OCI-LY1 (cell line): Measurements from ENCODE around the gene LARP4.

Experiments used
- H2AFZ ChIP-seq: fragments of 200-600 bp; sonication (generic), shearing (Covaris generic); 2 replicates; pipeline ENCODE4 v1.6.0; 2014; ENCODE audit warnings: antibody characterized with exemption, mild to moderate bottlenecking, low read length
- H3F3A ChIP-seq: fragments of 200-600 bp; sonication (generic), shearing (Covaris generic); 2 replicates; pipeline ENCODE4 v1.6.0; 2014; ENCODE audit warnings: mild to moderate bottlenecking, antibody characterized with exemption, low read length, moderate library complexity; ENCODE audit not compliant: insufficient read depth
- H3K27ac ChIP-seq: fragments of 200-600 bp; sonication (generic); 2 replicates; pipeline ENCODE4 v1.5.1; 2014; ENCODE audit warnings: low read length, mixed run types, mild to moderate bottlenecking, low read depth; ENCODE audit not compliant: poor library complexity, severe bottlenecking
- H3K27me3 ChIP-seq: fragments of 200-600 bp; sonication (generic); 2 replicates; pipeline ENCODE4 v1.6.0; 2014; ENCODE audit warnings: antibody characterized with exemption, mild to moderate bottlenecking, low read length, moderate library complexity; ENCODE audit not compliant: insufficient read depth
- H3K36me3 ChIP-seq: fragments of 200-600 bp; sonication (generic); 2 replicates; pipeline ENCODE4 v1.6.1; 2014; ENCODE audit warnings: mild to moderate bottlenecking, antibody characterized with exemption, low read length, moderate library complexity, mixed read lengths; ENCODE audit not compliant: insufficient read depth
- H3K4me1 ChIP-seq: fragments of 200-600 bp; sonication (generic); 2 replicates; pipeline ENCODE4 v1.5.1; 2014; ENCODE audit warnings: mild to moderate bottlenecking, low read length, moderate library complexity; ENCODE audit not compliant: insufficient read depth, severe bottlenecking
- H3K4me2 ChIP-seq: fragments of 200-600 bp; sonication (generic), shearing (Covaris generic); 2 replicates; pipeline ENCODE4 v1.6.1; 2014; ENCODE audit warnings: low read length
- H3K4me3 ChIP-seq: fragments of 200-600 bp; sonication (generic); 2 replicates; pipeline ENCODE4 v1.5.1; 2014; ENCODE audit warnings: low read length, low read depth, mild to moderate bottlenecking, mixed read lengths; ENCODE audit not compliant: poor library complexity, severe bottlenecking
- H3K79me2 ChIP-seq: fragments of 200-600 bp; shearing (Covaris generic); 2 replicates; pipeline ENCODE4 v1.6.1; 2016; ENCODE audit warnings: mixed run types, low read length, mixed read lengths; ENCODE audit not compliant: insufficient read depth
- H3K9ac ChIP-seq: fragments of 200-600 bp; sonication (generic), shearing (Covaris generic); 2 replicates; pipeline ENCODE4 v1.6.1; 2014; ENCODE audit warnings: mild to moderate bottlenecking, low read length, mixed read lengths
- H3K9me2 ChIP-seq: fragments of 200-600 bp; sonication (generic), shearing (Covaris generic); 2 replicates; pipeline ENCODE4 v1.6.1; 2014; ENCODE audit warnings: low read depth, mild to moderate bottlenecking, low read length, mixed read lengths
- H3K9me3 ChIP-seq: fragments of 200-600 bp; shearing (Covaris generic); 2 replicates; pipeline ENCODE4 v1.6.1; 2014; ENCODE audit warnings: low read length, mixed read lengths
- H4K20me1 ChIP-seq: fragments of 200-600 bp; sonication (generic), shearing (Covaris generic); 2 replicates; pipeline ENCODE4 v1.6.0; 2016; ENCODE audit warnings: mild to moderate bottlenecking, low read length; ENCODE audit not compliant: insufficient read depth
- CTCF ChIP-seq: fragments of 200-600 bp; sonication (generic), shearing (Covaris generic); IDR thresholded peaks from 2 replicates; pipeline ENCODE4 v1.5.1; 2017; ENCODE audit warnings: mild to moderate bottlenecking, antibody characterized with exemption, low read length, moderate library complexity, mixed read lengths
- EZH2 ChIP-seq: fragments of 200-600 bp; sonication (generic), shearing (Covaris generic); IDR thresholded peaks from 2 replicates; pipeline ENCODE4 v1.8.0; 2017; ENCODE audit warnings: borderline replicate concordance, mixed run types, mild to moderate bottlenecking, antibody characterized with exemption, low read length, moderate library complexity, mixed read lengths

LARP4 gene

GRCh38 chr12:50514526-50515276 lies 114.0 kb downstream of the LARP4 start:
- H3F3A ChIP-seq: peaks cover 4% of the 10 kb centered on the region; the same call in 1 of the 2 replicates
- H3K4me1 ChIP-seq: peaks cover 34% of the 10 kb centered on the region
- no peaks in the 10 kb centered on the region for H3K36me3 ChIP-seq
- no peaks in the 10 kb centered on the region for H4K20me1 ChIP-seq
- H3K27me3 ChIP-seq: no peaks in the 10 kb centered on the region
- H3K4me2 ChIP-seq: peak overlapping the region; percentile 22; the same call in 1 of the 2 replicates
- no peak for TF ChIP-seq EZH2
- no peak for TF ChIP-seq CTCF
- H3K27ac ChIP-seq: peak overlapping the region; percentile 24
- H3K4me3 ChIP-seq: no peak overlapping the region
- H3K9ac ChIP-seq: no peak overlapping the region
- H3K9me3 ChIP-seq: no peaks in the 10 kb centered on the region
- no peaks in the 10 kb centered on the region for H3K9me2 ChIP-seq
- H3K79me2 ChIP-seq: 0 out of 2 replicates have a peak, but pooled peaks cover 10% of the 10 kb centered on the region
- H2AFZ ChIP-seq: no peak overlapping the region

- peaks cover 42% of the 10 kb centered on the region for H3K4me1 ChIP-seq
- no peak overlapping the region for H3K9ac ChIP-seq
- 0 out of 2 replicates have a peak, but pooled peaks cover 10% of the 10 kb centered on the region for H3K79me2 ChIP-seq
- H3K4me2 ChIP-seq: no peak overlapping the region
- no peaks in the 10 kb centered on the region for H3K27me3 ChIP-seq
- H3K36me3 ChIP-seq: no peaks in the 10 kb centered on the region
- no peaks in the 10 kb centered on the region for H3K9me3 ChIP-seq
- peaks cover 4% of the 10 kb centered on the region; the same call in 1 of the 2 replicates for H3F3A ChIP-seq
- no peak for TF ChIP-seq CTCF
- TF ChIP-seq EZH2: no peak
- H4K20me1 ChIP-seq: no peaks in the 10 kb centered on the region
- H3K4me3 ChIP-seq: no peak overlapping the region
- H3K27ac ChIP-seq: no peak overlapping the region
- H2AFZ ChIP-seq: no peak overlapping the region
- H3K9me2 ChIP-seq: no peaks in the 10 kb centered on the region
Observed at GRCh38 chr12:50515587-50515986, 114.9 kb downstream of the LARP4 start.

GRCh38 chr12:50517421-50518048 lies 116.8 kb downstream of the LARP4 start:
- H3K4me2 ChIP-seq: peak overlapping the region; percentile 18; the same call in 1 of the 2 replicates
- H3K27ac ChIP-seq: peak overlapping the region; percentile 19
- H3K9me3 ChIP-seq: no peaks in the 10 kb centered on the region
- H3K4me1 ChIP-seq: peaks cover 45% of the 10 kb centered on the region
- no peaks in the 10 kb centered on the region for H4K20me1 ChIP-seq
- H2AFZ ChIP-seq: no peak overlapping the region
- no peaks in the 10 kb centered on the region for H3K27me3 ChIP-seq
- no peaks in the 10 kb centered on the region for H3K9me2 ChIP-seq
- H3K9ac ChIP-seq: no peak overlapping the region
- H3K36me3 ChIP-seq: no peaks in the 10 kb centered on the region
- no peak overlapping the region for H3K4me3 ChIP-seq
- no peak for TF ChIP-seq EZH2
- TF ChIP-seq CTCF: no peak
- peaks cover 4% of the 10 kb centered on the region; the same call in 1 of the 2 replicates for H3F3A ChIP-seq
- H3K79me2 ChIP-seq: 0 out of 2 replicates have a peak, but pooled peaks cover 10% of the 10 kb centered on the region
